ENCODE measurements around the gene GMPS. TPM values are rescaled to one million over a fixed set of nuclear protein-coding genes. Genes with fewer than 3 reads are reported as not detected.
"Not testable (repeated sequence)": the region's sequence is repeated elsewhere in the genome, so short reads cannot be mapped to it uniquely, and the experiment has no call there.

Gene GMPS
- total RNA-seq (2021; ENCODE audit: unreplicated experiment) (119 TPM), Bru-seq, nascent RNA (percentile 92 among the genes with signal in this experiment), BruChase-seq, experiment 1, labeled RNA remaining after a 6-hour chase (percentile 90 among the genes with signal in this experiment), BruChase-seq, experiment 2, labeled RNA remaining after a 2-hour chase (percentile 88 among the genes with signal in this experiment)
- 51.3 and 71.1 TPM in 2 replicates for polyA plus RNA-seq (2012)
- long read RNA-seq, full-length matches to known transcripts = 232 of 273 reads
- long read RNA-seq, partial matches to known transcripts = 15 of 273 reads
- long read RNA-seq, other reads (novel, unspliced or antisense) = 26 of 273 reads

DNA sequence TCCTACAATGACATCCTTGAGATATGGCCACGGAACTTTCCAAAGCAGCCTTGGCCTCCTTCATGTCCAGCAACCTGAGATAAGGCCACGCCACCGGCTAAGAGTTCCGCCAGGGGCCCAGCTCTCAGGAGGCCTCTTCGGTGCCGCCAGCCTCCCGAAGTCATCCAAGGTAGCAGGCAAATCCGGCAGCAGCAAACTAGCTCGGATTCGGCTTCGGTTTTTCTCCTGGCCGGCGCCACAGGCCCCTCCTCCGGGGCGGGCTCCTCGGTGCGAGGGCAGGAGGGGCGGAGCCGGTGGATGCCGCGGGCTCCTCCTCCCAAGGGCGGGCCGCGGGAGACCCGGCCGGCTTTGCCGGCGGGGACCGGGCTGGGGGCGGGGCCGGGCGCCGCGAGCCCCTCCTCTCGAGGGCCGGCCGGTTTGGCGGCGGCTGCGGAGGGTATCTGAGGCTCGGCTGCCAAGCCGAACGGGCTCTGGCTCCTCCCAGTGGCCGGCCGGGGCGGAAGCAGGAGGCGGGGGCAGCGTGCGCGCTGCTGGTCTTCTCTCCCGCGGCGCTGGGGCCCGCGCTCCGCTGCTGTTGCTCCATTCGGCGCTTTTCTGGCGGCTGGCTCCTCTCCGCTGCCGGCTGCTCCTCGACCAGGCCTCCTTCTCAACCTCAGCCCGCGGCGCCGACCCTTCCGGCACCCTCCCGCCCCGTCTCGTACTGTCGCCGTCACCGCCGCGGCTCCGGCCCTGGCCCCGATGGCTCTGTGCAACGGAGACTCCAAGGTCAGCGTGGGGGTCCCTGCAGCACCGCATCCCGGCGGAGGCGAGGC, at the start of gene GMPS:
Gene GMPS (plus strand): TSS at position 518 of the 812 bp plus-strand sequence. CDS start 221 bp downstream, at position 739.
- Histone ChIP-seq H3K9me2 (ENCODE audit: insufficient read depth) (no peaks in the 10 kb centered on the region), H4K20me1 (ENCODE audit: insufficient read depth) (peaks cover 26% of the 10 kb centered on the region; the same call in 1 of the 2 replicates), H3K27me3 (ENCODE audit: insufficient read depth, low read length) (no peaks in the 10 kb centered on the region), H3K9me3 (ENCODE audit: control insufficient read depth in 1 of 2, insufficient read depth in 1 of 2, low read depth in 1 of 2, low read length in 2 of 2) (no peaks in the 10 kb centered on the region), H3K9ac (ENCODE audit: low read length) (peak within 1 kb of the TSS; percentile 100), H3K36me3 (ENCODE audit: control insufficient read depth in 1 of 2, insufficient read depth in 2 of 2, low read length in 2 of 2) (no peaks in the 10 kb centered on the region), H3K79me2 (ENCODE audit: insufficient read depth, low read length) (peaks cover 48% of the 10 kb centered on the region), H2AFZ (ENCODE audit: low read depth, low read length, poor library complexity, severe bottlenecking) (peak within 1 kb of the TSS; percentile 68), H3K4me2 (ENCODE audit: low read length) (peak within 1 kb of the TSS; percentile 91), H3K4me3 (replicated peaks in 1 of 2; ENCODE audit: low read depth in 1 of 2, low read length in 2 of 2) (peak within 1 kb of the TSS; percentile 87 to 98), H3K27ac (ENCODE audit: low read depth, low read length) (peak within 1 kb of the TSS; percentile 90), H3K4me1 (ENCODE audit: control insufficient read depth in 1 of 2, insufficient read depth in 2 of 2, low read length in 2 of 2) (peaks cover 0 to 25% of the 10 kb centered on the region in 2 experiments; a peak in 3 of 4 replicates)
- no TSS peak for BruUV-seq (replicated peaks)
- peak; percentile 89 for ATAC-seq
- intact Hi-C loops (cut with micrococcal nuclease) = loop anchor here (1.0 to 5.0 kb wide), 2 partner anchors 16 to 123 kb away; partner anchors contain the start of genes PLCH1 and SLC33A1
- TF ChIP-seq POLR2AphosphoS5 (IDR thresholded peaks at IDR 0.05; ENCODE audit: low read depth, low read length) = peak; percentile 80
- no peak for TF ChIP-seq JUND (IDR thresholded peaks at IDR 0.05)
- peak; percentile 67 for TF ChIP-seq RAD21 (IDR thresholded peaks at IDR 0.05; ENCODE audit: low read depth)
- TF ChIP-seq POLR2A (IDR thresholded peaks at IDR 0.05; ENCODE audit: borderline replicate concordance, extremely low read depth, insufficient read depth, insufficient read length) = peak; percentile 37
- no peak for TF ChIP-seq ZNF274 (IDR thresholded peaks at IDR 0.05; ENCODE audit: low read depth, low read length)
- TF ChIP-seq ZFX (IDR thresholded peaks at IDR 0.05) = no peak
- TF ChIP-seq SIN3A (IDR thresholded peaks at IDR 0.05; ENCODE audit: low read depth) = peak; percentile 89
- no peak for TF ChIP-seq SRF (IDR thresholded peaks at IDR 0.05; ENCODE audit: low read depth)
- TF ChIP-seq EGR1 (IDR thresholded peaks at IDR 0.05; ENCODE audit: low read depth) = 0 out of 2 replicates have a peak, but pooled peaks have one; percentile 46
- peak; percentile 5 to 26 (median 22); a peak in 1 of 6 replicates for TF ChIP-seq CTCF (IDR thresholded peaks at IDR 0.05 in 2 of 3, conservative IDR thresholded peaks at IDR 0.05 in 1 of 3; ENCODE audit: borderline replicate concordance in 1 of 3, insufficient read depth in 1 of 3, low read depth in 2 of 3, low read length in 2 of 3)
- no peak for TF ChIP-seq YY1 (IDR thresholded peaks at IDR 0.05; ENCODE audit: extremely low read depth, insufficient replicate concordance, low read depth, low read length)
- TF ChIP-seq EZH2 (IDR thresholded peaks at IDR 0.05) = no peak
- peak; percentile 7 for TF ChIP-seq TCF7L2 (IDR thresholded peaks at IDR 0.05; ENCODE audit: borderline replicate concordance, extremely low read depth, insufficient read depth, insufficient read length)
- TF ChIP-seq SP1 (IDR thresholded peaks at IDR 0.05; ENCODE audit: low read depth) = 0 out of 2 replicates have a peak, but pooled peaks have one; percentile 42
- no peak for TF ChIP-seq CBX3 (IDR thresholded peaks at IDR 0.05; ENCODE audit: low read depth)
- TF ChIP-seq, protein P1, sequence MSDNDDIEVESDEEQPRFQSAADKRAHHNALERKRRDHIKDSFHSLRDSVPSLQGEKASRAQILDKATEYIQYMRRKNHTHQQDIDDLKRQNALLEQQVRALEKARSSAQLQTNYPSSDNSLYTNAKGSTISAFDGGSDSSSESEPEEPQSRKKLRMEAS (IDR thresholded peaks at IDR 0.05) = peak; percentile 82
- TF ChIP-seq EZH2phosphoT487 (IDR thresholded peaks at IDR 0.05; ENCODE audit: borderline replicate concordance) = no peak
- ChIA-PET POLR2A (interaction anchor here (0.9 to 1.2 kb wide), 3 partner anchors 9 to 64 kb away, joined by 3 to 5 read pairs (median 3); partner anchors contain the start of gene C3orf33), CTCF (interaction anchor here (0.9 to 2.9 kb wide), 5 partner anchors 9 to 488 kb away, joined by 3 to 11 read pairs (median 4); partner anchors contain the start of gene C3orf33), RAD21 (ENCODE audit: low non-redundant PET in 1 of 2, low total read pairs in 2 of 2, uncharacterized antibody in 2 of 2, unreplicated experiment in 2 of 2) (interaction anchor here in 1 of 2 experiments (0.8 kb wide), 1 partner anchor 124 kb away, joined by 3 read pairs; no protein-coding TSS in a partner anchor)
- peak; percentile 76 for DNase-seq (ENCODE audit: low read depth, low spot score)

- DNase-seq (ENCODE audit: low read depth, low spot score); H3K4me2 ChIP-seq (ENCODE audit: low read length); BruUV-seq (replicated peaks); intact Hi-C loops (cut with micrococcal nuclease); CTCF ChIA-PET; H2AFZ ChIP-seq (ENCODE audit: low read depth, low read length, poor library complexity, severe bottlenecking); H3K9me3 ChIP-seq (ENCODE audit: control insufficient read depth in 1 of 2, insufficient read depth in 1 of 2, low read depth in 1 of 2, low read length in 2 of 2); H4K20me1 ChIP-seq (ENCODE audit: insufficient read depth); RAD21 ChIA-PET (ENCODE audit: low non-redundant PET in 1 of 2, low total read pairs in 2 of 2, uncharacterized antibody in 2 of 2, unreplicated experiment in 2 of 2); H3K79me2 ChIP-seq (ENCODE audit: insufficient read depth, low read length); H3K4me3 ChIP-seq (replicated peaks in 1 of 2; ENCODE audit: low read depth in 1 of 2, low read length in 2 of 2); ATAC-seq; H3K4me1 ChIP-seq (ENCODE audit: control insufficient read depth in 1 of 2, insufficient read depth in 2 of 2, low read length in 2 of 2); H3K36me3 ChIP-seq (ENCODE audit: control insufficient read depth in 1 of 2, insufficient read depth in 2 of 2, low read length in 2 of 2); H3K27me3 ChIP-seq (ENCODE audit: insufficient read depth, low read length); H3K9me2 ChIP-seq (ENCODE audit: insufficient read depth); H3K27ac ChIP-seq (ENCODE audit: low read depth, low read length); POLR2A ChIA-PET; H3K9ac ChIP-seq (ENCODE audit: low read length): not testable (repeated sequence)
Observed at GRCh38 chr3:155828490-155829098, 41.9 kb upstream of the GMPS start.
